CD4-positive, CD25-positive, alpha-beta regulatory T cell (primary cell): ENCODE data around the gene OR2AT4. TPM values are rescaled to one million over a fixed set of nuclear protein-coding genes. Genes with fewer than 3 reads are reported as not detected.
"Not testable (repeated sequence)": the region's sequence is repeated elsewhere in the genome, so short reads cannot be mapped to it uniquely, and the experiment has no call there.

Source experiments
- ATAC-seq, 2 donors: fragments of 150-1000 bp; cut with Tn5 transposase; one replicate each; pipeline ENCODE4 v1.10.0; 2021; ENCODE audit warnings: low read depth in 2 of 2, moderate number of reproducible peaks in 2 of 2, moderate library complexity in 1 of 2
- DNase-seq, 3 donors: peaks; one replicate each; pipeline versions ENCODE4 v3.0.0 to v3.0.0-alpha.2; 2012 to 2022; ENCODE audit warnings: mixed read lengths in 1 of 3
- H3K27ac ChIP-seq: one replicate; pipeline ENCODE4 v1.7.0; 2013; ENCODE audit warnings: mild to moderate bottlenecking, low read length; ENCODE audit not compliant: insufficient read depth, poor library complexity, severe bottlenecking
- H3K27me3 ChIP-seq: one replicate; pipeline ENCODE4 v1.7.0; 2013; ENCODE audit warnings: low read length; ENCODE audit not compliant: control insufficient read depth, insufficient read depth
- H3K36me3 ChIP-seq: one replicate; pipeline ENCODE4 v1.7.0; 2013; ENCODE audit warnings: mild to moderate bottlenecking, low read length, moderate library complexity; ENCODE audit not compliant: control insufficient read depth, insufficient read depth
- H3K4me1 ChIP-seq: 2 replicates; pipeline ENCODE4 v1.7.0; 2013; ENCODE audit warnings: mild to moderate bottlenecking, low read length; ENCODE audit not compliant: insufficient read depth, control insufficient read depth, poor library complexity, severe bottlenecking
- H3K4me3 ChIP-seq: one replicate; pipeline ENCODE4 v1.7.0; 2013; ENCODE audit warnings: low read depth, mild to moderate bottlenecking, low read length, moderate library complexity
- H3K9me3 ChIP-seq, 2 experiments: 1 replicate in 1 of 2; 2 replicates in 1 of 2; pipeline ENCODE4 v1.7.0; 2013; ENCODE audit warnings: low read length in 2 of 2, mild to moderate bottlenecking in 1 of 2, moderate library complexity in 1 of 2; ENCODE audit not compliant: control insufficient read depth in 2 of 2
- H3K27ac Mint-ChIP-seq, 3 donors: one replicate each; pipeline ENCODE4 v1.8.0; 2020 to 2022; ENCODE audit warnings: mild to moderate bottlenecking in 3 of 3, mixed read lengths in 3 of 3, moderate library complexity in 2 of 3
- H3K27me3 Mint-ChIP-seq: one replicate; pipeline ENCODE4 v1.8.0; 2022; ENCODE audit warnings: mild to moderate bottlenecking, mixed read lengths
- H3K36me3 Mint-ChIP-seq: one replicate; pipeline ENCODE4 v1.8.0; 2020; ENCODE audit warnings: mixed read lengths
- H3K4me1 Mint-ChIP-seq, 4 donors: one replicate each; pipeline ENCODE4 v1.8.0; 2020 to 2022; ENCODE audit warnings: mixed read lengths in 4 of 4, mild to moderate bottlenecking in 1 of 4
- H3K4me3 Mint-ChIP-seq, 4 donors: one replicate each; pipeline ENCODE4 v1.8.0; 2020 to 2022; ENCODE audit warnings: mild to moderate bottlenecking in 4 of 4, mixed read lengths in 4 of 4, moderate library complexity in 3 of 4
- H3K9me3 Mint-ChIP-seq, 7 donors: one replicate each; pipeline ENCODE4 v1.8.0; 2020 to 2022; ENCODE audit warnings: mixed read lengths in 7 of 7, mild to moderate bottlenecking in 3 of 7, moderate library complexity in 2 of 7
- polyA plus RNA-seq, 4 donors: library from polyadenylated mRNA; unstranded; fragments of 300-500 nt; fragmentation: Illumina TruSeq; gene quantifications; one replicate each; pipeline ENCODE4 v1.2.3, GENCODE V29; 2021
- total RNA-seq: library from RNA; stranded (reverse); gene quantifications from one replicate; pipeline ENCODE4 v1.2.3, GENCODE V29; 2022

Gene OR2AT4
- total and polyA plus RNA-seq, 5 donors from 2014 or later = not detected

DNA sequence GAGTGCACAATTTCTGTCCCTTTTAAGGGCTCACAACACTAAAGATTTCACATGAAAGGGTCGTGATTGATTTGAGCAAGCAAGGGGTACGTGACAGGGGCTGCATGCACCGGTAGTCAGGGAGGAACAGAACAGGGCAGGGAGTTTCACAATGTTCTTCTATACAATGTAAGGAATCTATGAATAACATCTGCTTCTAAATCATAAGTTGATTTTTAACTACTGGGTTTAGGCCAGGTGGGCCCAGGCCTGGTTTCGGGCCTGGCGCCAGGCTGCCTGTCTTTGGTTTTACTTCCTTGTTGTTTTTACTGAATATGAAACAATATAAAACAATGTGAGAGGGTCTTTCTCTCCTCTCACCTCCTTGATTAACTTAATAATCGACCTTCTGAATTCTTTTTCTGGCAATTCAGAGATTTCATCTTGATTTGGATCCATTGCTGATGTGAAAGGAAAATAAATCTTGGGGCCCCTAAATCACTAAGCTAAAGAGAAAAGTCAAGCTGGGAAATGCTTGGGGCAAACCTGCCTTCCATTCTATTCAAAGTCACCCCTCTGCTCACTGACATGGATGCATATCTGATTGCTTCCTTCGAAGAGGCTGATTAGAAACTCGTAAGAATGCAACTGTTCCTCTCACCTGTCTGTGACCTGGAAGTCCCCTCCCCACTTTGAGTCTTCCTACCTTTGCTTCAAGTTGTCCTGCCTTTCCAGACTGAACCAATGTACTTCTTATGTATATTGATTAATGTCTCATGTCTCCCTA is 47.0 kb downstream of the OR2AT4 start:
- Histone ChIP-seq H3K9me3 (peaks cover 4 to 12% of the 10 kb centered on the region in 2 experiments), H3K27me3 (peaks cover 13% of the 10 kb centered on the region)
- H3K4me3 ChIP-seq, ATAC-seq, H3K36me3 ChIP-seq, H3K36me3 Mint-ChIP-seq, DNase-seq, H3K4me1 Mint-ChIP-seq, H3K27ac ChIP-seq, H3K4me1 ChIP-seq, H3K4me3 Mint-ChIP-seq, H3K27ac Mint-ChIP-seq: not testable (repeated sequence)
- Mint-ChIP-seq H3K9me3 (peaks cover 0 to 11% (median 6%) of the 10 kb centered on the region in 7 donors), H3K27me3 (peaks cover 34% of the 10 kb centered on the region)

DNA sequence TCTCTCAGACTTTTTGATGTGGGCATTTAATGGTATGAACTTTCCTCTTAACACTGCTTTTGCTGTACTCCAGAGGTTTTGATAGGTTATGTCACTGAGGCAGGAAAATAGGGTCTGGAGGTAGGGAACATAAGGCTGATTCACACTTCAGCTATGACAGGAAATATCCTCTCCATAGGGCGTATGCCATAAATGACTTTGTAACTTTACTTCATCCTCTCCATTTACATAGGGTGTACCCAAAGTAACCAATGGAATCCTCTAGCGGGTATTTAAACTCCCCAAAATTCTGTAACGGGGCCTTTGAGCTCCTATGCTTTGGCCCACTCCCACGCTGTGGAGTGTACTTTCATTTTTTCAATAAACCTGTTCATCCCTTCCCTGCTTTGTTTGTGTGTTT is 49.5 kb downstream of the OR2AT4 start:
- Histone ChIP-seq H3K9me3 (no peaks in the 10 kb centered on the region), H3K4me1 (no peaks in the 10 kb centered on the region), H3K27ac (no peak overlapping the region), H3K36me3 (no peaks in the 10 kb centered on the region), H3K27me3 (peaks cover under 1% of the 10 kb centered on the region), H3K4me3 (no peak overlapping the region)
- no peak overlapping the region for H3K27ac Mint-ChIP-seq
- peaks cover 0 to 1% (median 0%) of the 10 kb centered on the region in 7 donors for H3K9me3 Mint-ChIP-seq
- H3K4me1 Mint-ChIP-seq = no peaks in the 10 kb centered on the region
- no peak overlapping the region for H3K4me3 Mint-ChIP-seq
- H3K36me3 Mint-ChIP-seq = no peaks in the 10 kb centered on the region
- DNase-seq (no peak), ATAC-seq (no peak)
- peaks cover 21% of the 10 kb centered on the region for H3K27me3 Mint-ChIP-seq

DNA sequence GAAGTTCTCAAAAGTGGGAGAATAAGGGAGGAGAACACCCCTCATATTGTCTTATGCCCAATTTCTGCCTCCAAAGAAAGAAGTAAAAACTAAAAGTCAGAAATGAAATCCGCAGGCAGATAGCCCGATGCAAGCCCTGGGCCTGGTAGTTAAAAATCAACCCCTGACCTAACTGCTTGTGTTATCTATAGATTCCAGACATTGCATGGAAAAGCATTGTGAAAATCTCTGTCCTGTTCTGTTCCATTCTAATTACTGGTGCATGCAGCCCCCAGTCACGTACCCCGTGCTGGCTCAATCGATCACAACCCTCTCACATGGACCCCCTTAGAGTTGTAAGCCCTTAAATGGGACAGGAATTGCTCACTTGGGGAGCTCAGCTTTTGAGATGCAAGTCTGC is 50.0 kb downstream of the OR2AT4 start:
- not testable (repeated sequence) for H3K4me3 ChIP-seq, H3K4me3 Mint-ChIP-seq, H3K4me1 Mint-ChIP-seq, H3K9me3 ChIP-seq, H3K27me3 ChIP-seq, H3K36me3 Mint-ChIP-seq, H3K36me3 ChIP-seq, DNase-seq, H3K27ac Mint-ChIP-seq, H3K27ac ChIP-seq, H3K9me3 Mint-ChIP-seq, ATAC-seq, H3K4me1 ChIP-seq
- H3K27me3 Mint-ChIP-seq = peaks cover 24% of the 10 kb centered on the region

DNA sequence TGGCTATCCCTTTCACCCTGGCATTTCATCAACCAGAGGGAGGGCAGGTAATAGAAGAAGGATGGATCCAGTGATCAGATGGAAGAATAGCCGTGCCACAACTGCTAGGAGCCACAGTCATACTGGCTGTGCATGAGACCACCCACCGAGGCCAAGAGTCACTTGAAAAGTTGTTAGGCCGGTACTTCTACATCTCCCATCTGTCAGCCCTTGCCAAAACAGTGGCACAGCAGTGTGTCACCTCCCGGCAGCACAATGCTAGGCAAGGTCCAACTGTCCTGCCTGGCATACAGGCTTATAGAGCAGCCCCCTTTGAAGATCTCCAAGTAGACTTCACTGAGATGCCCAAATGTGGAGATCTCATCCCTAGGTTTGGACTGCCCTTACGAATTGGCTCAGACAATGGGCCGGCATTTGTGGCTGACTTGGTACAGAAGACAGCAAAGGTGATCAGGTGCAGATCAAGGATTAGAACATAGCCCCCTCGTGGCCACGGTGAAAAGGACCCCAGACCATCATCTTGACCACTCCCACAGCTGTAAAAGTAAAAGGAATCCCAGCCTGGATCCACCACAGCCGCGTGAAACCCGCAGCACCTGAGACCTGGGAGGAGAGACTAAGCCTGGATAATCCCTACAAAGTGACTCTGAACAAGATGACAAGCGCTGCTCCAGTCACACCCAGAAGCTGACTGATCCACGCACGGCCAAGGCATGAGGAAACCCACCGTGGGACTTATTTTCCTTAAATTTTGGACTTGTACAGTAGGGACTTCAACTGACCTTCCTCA is 52.1 kb downstream of the OR2AT4 start:
- not testable (repeated sequence) for H3K27ac Mint-ChIP-seq, H3K9me3 ChIP-seq, H3K4me3 Mint-ChIP-seq, H3K9me3 Mint-ChIP-seq, H3K36me3 ChIP-seq, ATAC-seq, H3K4me1 ChIP-seq, H3K27me3 ChIP-seq, H3K36me3 Mint-ChIP-seq, H3K4me3 ChIP-seq, DNase-seq, H3K4me1 Mint-ChIP-seq, H3K27ac ChIP-seq
- H3K27me3 Mint-ChIP-seq = peaks cover 30% of the 10 kb centered on the region

DNA sequence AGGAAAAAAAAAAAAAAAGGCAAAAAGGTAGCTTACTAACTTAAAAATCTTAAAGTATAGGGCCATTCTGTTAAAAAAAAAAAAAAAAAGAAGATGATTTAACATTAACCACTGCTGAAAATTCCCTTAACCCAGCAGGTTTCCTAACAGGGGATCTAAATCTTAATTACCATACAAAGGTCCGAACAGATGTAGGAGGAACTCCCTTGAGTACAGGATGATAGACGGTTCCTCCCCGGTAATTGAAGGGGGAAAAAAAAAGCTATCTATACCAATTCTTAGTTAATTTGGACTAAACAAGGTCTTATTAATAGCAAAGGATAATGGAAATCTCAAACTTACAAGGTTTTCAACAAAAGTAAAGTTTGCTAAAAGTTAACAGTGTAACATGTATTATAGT is 54.9 kb downstream of the OR2AT4 start:
- peaks cover 28% of the 10 kb centered on the region for H3K27me3 Mint-ChIP-seq
- not testable (repeated sequence) for H3K4me1 ChIP-seq, H3K4me3 Mint-ChIP-seq, H3K9me3 ChIP-seq, H3K4me1 Mint-ChIP-seq, H3K4me3 ChIP-seq, H3K36me3 Mint-ChIP-seq, H3K36me3 ChIP-seq, H3K27ac ChIP-seq, DNase-seq, H3K27ac Mint-ChIP-seq, H3K9me3 Mint-ChIP-seq, ATAC-seq, H3K27me3 ChIP-seq

DNA sequence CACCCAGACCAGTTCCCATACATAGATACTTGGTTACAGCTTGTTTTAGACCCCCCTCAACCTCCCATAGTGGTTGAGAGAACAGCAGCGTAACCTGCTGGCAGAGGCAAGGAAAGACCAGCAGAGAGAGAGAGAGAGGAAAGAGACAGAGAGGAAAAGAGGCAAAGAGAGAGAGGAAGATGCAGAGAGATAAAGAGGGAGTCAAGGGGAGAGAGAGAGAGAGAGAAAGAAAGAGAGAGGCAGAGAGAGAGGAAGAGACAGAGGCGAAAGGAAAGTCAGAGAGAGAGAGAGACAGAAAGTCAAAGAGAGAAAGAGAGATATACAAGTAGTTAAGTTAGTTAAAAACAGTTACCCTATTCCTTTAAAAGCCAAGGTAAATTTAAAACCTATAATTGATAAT is 55.4 kb downstream of the OR2AT4 start:
- no peak overlapping the region for H3K27ac ChIP-seq
- Mint-ChIP-seq H3K9me3 (peaks cover 0 to 9% (median 0%) of the 10 kb centered on the region in 7 donors), H3K27ac (no peak overlapping the region), H3K27me3 (peaks cover 28% of the 10 kb centered on the region), H3K4me1 (peaks cover 0 to 1% (median 0%) of the 10 kb centered on the region in 4 donors), H3K4me3 (no peak overlapping the region), H3K36me3 (peaks cover 10% of the 10 kb centered on the region)
- ATAC-seq = no peak
- no peak overlapping the region for H3K4me3 ChIP-seq
- no peak for DNase-seq
- no peaks in the 10 kb centered on the region for H3K27me3 ChIP-seq
- H3K4me1 ChIP-seq = no peaks in the 10 kb centered on the region
- no peaks in the 10 kb centered on the region for H3K36me3 ChIP-seq
- no peaks in the 10 kb centered on the region for H3K9me3 ChIP-seq

DNA sequence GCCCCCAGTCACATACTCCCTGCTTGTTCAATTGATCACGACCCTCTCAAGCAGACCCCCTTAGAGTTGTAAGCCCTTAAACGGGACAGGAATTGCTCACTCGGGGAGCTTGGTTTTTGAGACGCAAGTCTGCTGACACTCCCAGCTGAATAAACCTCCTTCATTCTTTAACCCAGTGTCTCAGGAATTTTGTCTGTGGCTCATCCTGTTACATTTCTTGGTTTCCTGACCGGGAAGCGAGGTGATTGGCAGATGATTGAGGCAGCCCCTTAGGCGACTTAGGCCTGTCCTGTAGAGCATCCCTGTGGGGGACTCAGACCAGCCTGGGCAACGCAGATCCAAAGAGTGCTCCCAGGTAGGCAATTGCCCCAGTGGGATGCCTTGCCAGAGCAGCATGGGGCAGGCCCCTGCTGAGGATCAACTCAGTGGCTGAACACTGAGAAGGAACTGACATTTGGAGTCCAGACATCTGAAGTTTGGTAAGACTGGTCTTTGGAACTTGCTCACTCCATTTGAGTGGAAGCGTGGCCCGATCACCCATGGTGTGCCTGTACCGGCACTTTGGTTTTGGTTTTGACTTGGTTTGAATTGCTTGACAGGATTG is 56.4 kb downstream of the OR2AT4 start:
- Mint-ChIP-seq H3K27ac (no peak overlapping the region), H3K4me1 (peaks cover 0 to 2% (median under 1%) of the 10 kb centered on the region in 4 donors), H3K9me3 (peaks cover 0 to 9% (median 0%) of the 10 kb centered on the region in 7 donors), H3K27me3 (peaks cover 28% of the 10 kb centered on the region), H3K36me3 (peaks cover 10% of the 10 kb centered on the region), H3K4me3 (no peak overlapping the region)
- Histone ChIP-seq H3K36me3 (no peaks in the 10 kb centered on the region), H3K27ac (no peak overlapping the region), H3K4me1 (no peaks in the 10 kb centered on the region), H3K27me3 (no peaks in the 10 kb centered on the region), H3K9me3 (no peaks in the 10 kb centered on the region), H3K4me3 (no peak overlapping the region)
- ATAC-seq (no peak), DNase-seq (no peak)
